DMS79 (cell line): ENCODE results near the gene CHST8.

ENCODE experiments used
- DNase-seq: peaks from one replicate; lab custom pipeline; 2025; lab: John Stamatoyannopoulos, UW

CHST8 gene

GRCh38 chr19:33795370-33796163, 173.8 kb downstream of the CHST8 start:
- DNase-seq: peak; percentile 51

GRCh38 chr19:33796164-33796875, 174.6 kb downstream of the CHST8 start, which contains the start of gene KCTD15:
Gene KCTD15 (plus strand): TSS chr19:33796870. CDS start chr19:33800455, 3,585 bp downstream.
- DNase-seq: no peak

GRCh38 chr19:33797802-33798671, 176.3 kb downstream of the CHST8 start:
- no peak for DNase-seq

GRCh38 chr19:33798681-33799111, 176.9 kb downstream of the CHST8 start:
- DNase-seq: no peak

GRCh38 chr19:33799476-33799875, 177.7 kb downstream of the CHST8 start:
- DNase-seq: no peak

- DNase-seq: no peak
Observed at GRCh38 chr19:33800012-33800680, 178.4 kb downstream of the CHST8 start.

- DNase-seq: no peak
Observed at GRCh38 chr19:33801411-33801810, 179.7 kb downstream of the CHST8 start.

- no peak for DNase-seq
Observed at GRCh38 chr19:33802001-33802400, 180.2 kb downstream of the CHST8 start.

GRCh38 chr19:33802801-33803200, 181.0 kb downstream of the CHST8 start:
- DNase-seq: no peak

- no peak for DNase-seq
Observed at GRCh38 chr19:33803383-33803782, 181.6 kb downstream of the CHST8 start.

- DNase-seq: no peak
Observed at GRCh38 chr19:33804021-33804799, 182.5 kb downstream of the CHST8 start.

- no peak for DNase-seq
Observed at GRCh38 chr19:33805313-33805712, 183.6 kb downstream of the CHST8 start.

GRCh38 chr19:33805840-33806433, 184.2 kb downstream of the CHST8 start:
- no peak for DNase-seq

- no peak for DNase-seq
Observed at GRCh38 chr19:33806434-33806881, 184.7 kb downstream of the CHST8 start.

- no peak for DNase-seq
Observed at GRCh38 chr19:33808399-33808798, 186.6 kb downstream of the CHST8 start.

GRCh38 chr19:33809960-33810359, 188.2 kb downstream of the CHST8 start:
- DNase-seq: no peak

GRCh38 chr19:33810821-33811220, 189.1 kb downstream of the CHST8 start:
- DNase-seq: no peak

- no peak for DNase-seq
Observed at GRCh38 chr19:33811246-33811645, 189.5 kb downstream of the CHST8 start.

- no peak for DNase-seq
Observed at GRCh38 chr19:33811736-33812387, 190.1 kb downstream of the CHST8 start.
